ENCODE measurements around the gene KCND3. TPM values are rescaled to one million over a fixed set of nuclear protein-coding genes. Genes with fewer than 3 reads are reported as not detected.

Gene KCND3
- total RNA-seq, 1 donor from 2014 or later: 0.06 TPM

- H3K36me3 ChIP-seq: no peaks in the 10 kb centered on the region
- no peaks in the 10 kb centered on the region for H4K20me1 ChIP-seq (ENCODE audit: low read depth)
- no peak overlapping the region for H3K4me2 ChIP-seq
- peaks cover 7% of the 10 kb centered on the region for H3K4me1 Mint-ChIP-seq
- DNase-seq (ENCODE audit: low spot score): no peak
- H3K9ac ChIP-seq: no peak overlapping the region
- H3F3A ChIP-seq (ENCODE audit: low read depth): no peaks in the 10 kb centered on the region
- H3K79me2 ChIP-seq (ENCODE audit: low read depth): no peaks in the 10 kb centered on the region
- H3K27ac Mint-ChIP-seq: no peak overlapping the region
- no peaks in the 10 kb centered on the region for H3K4me1 ChIP-seq
- no peaks in the 10 kb centered on the region for H3K9me3 Mint-ChIP-seq
- H2AFZ ChIP-seq (replicated peaks): peak overlapping the region; percentile 1
- TF ChIP-seq EZH2phosphoT487 (IDR thresholded peaks at IDR 0.05): no peak
- no peak for TF ChIP-seq CTCF (IDR thresholded peaks at IDR 0.05)
- no peak for TF ChIP-seq EZH2 (IDR thresholded peaks at IDR 0.05)
- no peak overlapping the region for H3K4me3 ChIP-seq
- no peaks in the 10 kb centered on the region for H3K9me3 ChIP-seq (ENCODE audit: low read depth)
- peaks cover 2% of the 10 kb centered on the region for H3K27me3 Mint-ChIP-seq (ENCODE audit: insufficient read depth, low read depth)
- H3K27ac ChIP-seq: no peak overlapping the region
- H3K27me3 ChIP-seq: no peaks in the 10 kb centered on the region
- H3K36me3 Mint-ChIP-seq: no peaks in the 10 kb centered on the region
- no peak overlapping the region for H3K4me3 Mint-ChIP-seq
These were observed 202.7 kb downstream of the KCND3 start for GRCh38 chr1:111786669-111787207.

GRCh38 chr1:111784273-111784901 lies 205.1 kb downstream of the KCND3 start:
- Mint-ChIP-seq H3K9me3 (no peaks in the 10 kb centered on the region), H3K4me1 (peaks cover 7% of the 10 kb centered on the region)
- no peak for DNase-seq (ENCODE audit: low spot score)

GRCh38 chr1:111779546-111779945 lies 209.9 kb downstream of the KCND3 start:
- no peak overlapping the region for H3K27ac ChIP-seq
- H3K36me3 ChIP-seq: no peaks in the 10 kb centered on the region
- H3K4me3 Mint-ChIP-seq: no peak overlapping the region
- no peak overlapping the region for H3K9ac ChIP-seq
- no peaks in the 10 kb centered on the region for H3K36me3 Mint-ChIP-seq
- no peaks in the 10 kb centered on the region for H4K20me1 ChIP-seq (ENCODE audit: low read depth)
- H3K27me3 ChIP-seq: no peaks in the 10 kb centered on the region
- H3K9me3 Mint-ChIP-seq: no peaks in the 10 kb centered on the region
- H3K9me3 ChIP-seq (ENCODE audit: low read depth): no peaks in the 10 kb centered on the region
- DNase-seq (ENCODE audit: low spot score): no peak
- H3K4me3 ChIP-seq: no peak overlapping the region
- no peaks in the 10 kb centered on the region for H3K79me2 ChIP-seq (ENCODE audit: low read depth)
- no peaks in the 10 kb centered on the region for H3K4me1 ChIP-seq
- TF ChIP-seq EZH2phosphoT487 (IDR thresholded peaks at IDR 0.05): no peak
- no peak overlapping the region for H2AFZ ChIP-seq (replicated peaks)
- no peaks in the 10 kb centered on the region for H3K27me3 Mint-ChIP-seq (ENCODE audit: insufficient read depth, low read depth)
- peaks cover 8% of the 10 kb centered on the region for H3K4me1 Mint-ChIP-seq
- no peak overlapping the region for H3K27ac Mint-ChIP-seq
- no peaks in the 10 kb centered on the region for H3F3A ChIP-seq (ENCODE audit: low read depth)
- H3K4me2 ChIP-seq: no peak overlapping the region

More at GRCh38 chr1:111784273-111784901, 205.1 kb downstream of the KCND3 start:
- H3K4me3 ChIP-seq: no peak overlapping the region
- H3K9me3 ChIP-seq (ENCODE audit: low read depth): no peaks in the 10 kb centered on the region
- H3K9ac ChIP-seq: no peak overlapping the region
- TF ChIP-seq EZH2phosphoT487 (IDR thresholded peaks at IDR 0.05) (no peak), CTCF (IDR thresholded peaks at IDR 0.05) (no peak), EZH2 (IDR thresholded peaks at IDR 0.05) (no peak)
- H3K27ac Mint-ChIP-seq: no peak overlapping the region
- no peak overlapping the region for H2AFZ ChIP-seq (replicated peaks)
- H3K4me3 Mint-ChIP-seq: no peak overlapping the region
- H3K36me3 Mint-ChIP-seq: no peaks in the 10 kb centered on the region
- H3K27ac ChIP-seq: no peak overlapping the region
- H3K27me3 Mint-ChIP-seq (ENCODE audit: insufficient read depth, low read depth): peaks cover 2% of the 10 kb centered on the region
- H3F3A ChIP-seq (ENCODE audit: low read depth): no peaks in the 10 kb centered on the region
- H3K79me2 ChIP-seq (ENCODE audit: low read depth): no peaks in the 10 kb centered on the region
- no peak overlapping the region for H3K4me2 ChIP-seq
- no peaks in the 10 kb centered on the region for H3K27me3 ChIP-seq
- no peaks in the 10 kb centered on the region for H3K36me3 ChIP-seq
- H3K4me1 ChIP-seq: no peaks in the 10 kb centered on the region
- no peaks in the 10 kb centered on the region for H4K20me1 ChIP-seq (ENCODE audit: low read depth)

GRCh38 chr1:111778541-111779051 lies 210.9 kb downstream of the KCND3 start:
- Histone ChIP-seq H4K20me1 (ENCODE audit: low read depth) (no peaks in the 10 kb centered on the region), H3F3A (ENCODE audit: low read depth) (no peaks in the 10 kb centered on the region), H3K9ac (no peak overlapping the region), H3K9me3 (ENCODE audit: low read depth) (no peaks in the 10 kb centered on the region), H3K27me3 (no peaks in the 10 kb centered on the region), H3K4me3 (no peak overlapping the region), H3K79me2 (ENCODE audit: low read depth) (no peaks in the 10 kb centered on the region), H3K4me1 (no peaks in the 10 kb centered on the region), H2AFZ (replicated peaks) (no peak overlapping the region), H3K27ac (peak overlapping the region; percentile 29), H3K36me3 (no peaks in the 10 kb centered on the region), H3K4me2 (no peak overlapping the region)
- Mint-ChIP-seq H3K4me3 (no peak overlapping the region), H3K9me3 (no peaks in the 10 kb centered on the region), H3K27ac (no peak overlapping the region), H3K4me1 (peaks cover 8% of the 10 kb centered on the region), H3K27me3 (ENCODE audit: insufficient read depth, low read depth) (no peaks in the 10 kb centered on the region), H3K36me3 (no peaks in the 10 kb centered on the region)
- no peak for TF ChIP-seq CTCF (IDR thresholded peaks at IDR 0.05)
- TF ChIP-seq EZH2 (IDR thresholded peaks at IDR 0.05): no peak
- no peak for TF ChIP-seq EZH2phosphoT487 (IDR thresholded peaks at IDR 0.05)
- DNase-seq (ENCODE audit: low spot score): peak; percentile 60

All from neural progenitor cell (in vitro differentiated cells).